Epithelial cell of proximal tubule (primary cell): ENCODE results near the gene RXRA. TPM values are rescaled to one million over a fixed set of nuclear protein-coding genes. Genes with fewer than 3 reads are reported as not detected.

Source experiments
- DNase-seq: peaks from one replicate; pipeline ENCODE4 v3.0.0-alpha.2; 2011; ENCODE audit warnings: low read depth
- H3K4me3 ChIP-seq: 2 replicates; pipeline ENCODE4 v1.5.1; 2011; ENCODE audit warnings: low read depth, mild to moderate bottlenecking, low read length
- CTCF ChIP-seq: conservative IDR thresholded peaks from 2 replicates; pipeline ENCODE4 v1.5.1; 2012; ENCODE audit warnings: low read depth, mild to moderate bottlenecking, low read length
- total RNA-seq: library from RNA; depleted of rRNA; stranded (reverse); fragments of >200 nt; gene quantifications from 2 replicates; pipeline ENCODE4 v1.2.3, GENCODE V29; 2015

The RXRA gene
- total RNA-seq, 1 donor from 2014 or later, result 8.4 TPM

DNA sequence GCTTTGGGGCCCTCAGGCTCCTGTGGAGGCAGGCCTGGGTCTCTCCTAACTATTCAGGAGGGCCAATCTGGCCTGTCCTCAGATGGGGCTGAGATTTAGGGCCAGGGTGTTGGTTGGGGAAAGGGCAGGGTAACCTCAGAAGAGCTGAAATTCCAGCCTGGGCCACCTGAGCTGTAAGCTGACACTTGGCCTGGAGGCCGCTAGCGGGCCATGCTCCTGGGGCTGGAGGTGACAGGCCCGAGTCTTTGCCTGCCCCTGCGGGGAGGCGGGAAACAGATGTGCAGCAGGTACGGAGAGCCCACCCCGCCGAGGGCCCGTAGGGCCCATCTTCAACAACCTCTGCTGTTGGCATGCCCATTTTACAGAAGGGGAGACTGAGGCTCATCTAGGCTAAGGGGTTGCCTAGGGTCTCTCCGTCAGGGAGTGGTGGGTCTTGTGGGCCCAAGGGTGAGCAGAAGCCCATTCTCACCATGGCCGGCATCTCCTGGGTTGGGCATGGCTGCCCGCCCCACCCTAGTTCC, 69.5 kb downstream of the RXRA start:
- no peak for TF ChIP-seq CTCF
- no peak for DNase-seq
- no peak overlapping the region for H3K4me3 ChIP-seq

DNA sequence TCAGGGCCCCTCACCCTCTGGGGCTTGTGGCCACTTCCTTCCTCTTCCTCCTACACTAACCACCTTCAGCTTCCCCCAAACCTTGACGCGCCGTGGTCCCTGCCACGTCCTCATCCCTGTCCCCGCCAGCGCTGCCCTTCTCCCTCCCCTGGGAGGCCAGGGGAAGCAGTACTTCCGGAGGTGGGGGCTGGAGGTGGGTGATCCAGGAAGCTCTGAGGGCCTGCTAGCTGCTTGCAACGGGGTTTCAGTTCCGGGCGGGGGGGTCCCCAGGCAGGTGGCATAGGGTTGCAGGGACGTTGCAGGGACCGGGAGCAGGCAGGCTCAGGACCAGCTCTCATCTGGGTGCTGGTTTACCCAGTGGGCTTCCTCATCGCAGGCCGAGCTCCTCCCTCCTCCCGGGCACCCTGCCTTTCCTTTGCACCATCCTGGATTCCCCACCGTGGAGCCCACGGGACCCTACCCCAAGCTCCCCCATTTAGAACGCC, 70.0 kb downstream of the RXRA start:
- no peak for TF ChIP-seq CTCF
- no peak overlapping the region for H3K4me3 ChIP-seq
- DNase-seq, result no peak

GRCh38 chr9:134396825-134397224, 70.6 kb downstream of the RXRA start:
- TF ChIP-seq CTCF, result no peak
- H3K4me3 ChIP-seq, result no peak overlapping the region
- no peak for DNase-seq

- no peak overlapping the region for H3K4me3 ChIP-seq
- DNase-seq, result no peak
- no peak for TF ChIP-seq CTCF
Measured at GRCh38 chr9:134398756-134399155, 72.5 kb downstream of the RXRA start.

- no peak for DNase-seq
- TF ChIP-seq CTCF, result peak; percentile 73
- no peak overlapping the region for H3K4me3 ChIP-seq
Measured at GRCh38 chr9:134399435-134400056, 73.3 kb downstream of the RXRA start.

- H3K4me3 ChIP-seq, result no peak overlapping the region
- TF ChIP-seq CTCF, result no peak
- no peak for DNase-seq
Measured at GRCh38 chr9:134400283-134400682, 74.0 kb downstream of the RXRA start.

DNA sequence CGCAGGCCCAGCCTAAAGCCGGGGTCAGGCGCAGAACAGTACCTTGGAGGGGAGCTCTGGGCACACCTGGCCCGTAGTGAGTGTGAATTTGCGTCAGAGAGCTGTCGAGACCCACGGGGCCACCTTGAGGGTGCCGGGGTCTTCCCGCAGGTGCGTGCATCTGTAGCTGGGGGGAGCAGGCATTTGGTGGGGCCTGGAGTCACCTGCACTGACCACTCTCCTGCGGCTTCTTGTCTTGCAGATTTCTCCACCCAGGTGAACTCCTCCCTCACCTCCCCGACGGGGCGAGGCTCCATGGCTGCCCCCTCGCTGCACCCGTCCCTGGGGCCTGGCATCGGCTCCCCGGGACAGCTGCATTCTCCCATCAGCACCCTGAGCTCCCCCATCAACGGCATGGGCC, 75.1 kb downstream of the RXRA start:
- no peak for DNase-seq
- no peak for TF ChIP-seq CTCF
- no peak overlapping the region for H3K4me3 ChIP-seq
